ENCODE results near the gene SGTA. TPM values are rescaled to one million over a fixed set of nuclear protein-coding genes. Genes with fewer than 3 reads are reported as not detected.

The SGTA gene
- total and polyA plus RNA-seq, 9 of the 15 experiments (the other 6 are each of a cell fraction or from before 2014, with no cell fraction given) = 1.4 to 110 (median 49.9) TPM

GRCh38 chr19:2728783-2729387 lies 54.2 kb downstream of the SGTA start (continued):
- TF ChIP-seq, protein P1, sequence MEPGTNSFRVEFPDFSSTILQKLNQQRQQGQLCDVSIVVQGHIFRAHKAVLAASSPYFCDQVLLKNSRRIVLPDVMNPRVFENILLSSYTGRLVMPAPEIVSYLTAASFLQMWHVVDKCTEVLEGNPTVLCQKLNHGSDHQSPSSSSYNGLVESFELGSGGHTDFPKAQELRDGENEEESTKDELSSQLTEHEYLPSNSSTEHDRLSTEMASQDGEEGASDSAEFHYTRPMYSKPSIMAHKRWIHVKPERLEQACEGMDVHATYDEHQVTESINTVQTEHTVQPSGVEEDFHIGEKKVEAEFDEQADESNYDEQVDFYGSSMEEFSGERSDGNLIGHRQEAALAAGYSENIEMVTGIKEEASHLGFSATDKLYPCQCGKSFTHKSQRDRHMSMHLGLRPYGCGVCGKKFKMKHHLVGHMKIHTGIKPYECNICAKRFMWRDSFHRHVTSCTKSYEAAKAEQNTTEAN (CRISPR knock-in tag; IDR thresholded peaks at IDR 0.05) = no peak
- TF ChIP-seq, protein P2, sequence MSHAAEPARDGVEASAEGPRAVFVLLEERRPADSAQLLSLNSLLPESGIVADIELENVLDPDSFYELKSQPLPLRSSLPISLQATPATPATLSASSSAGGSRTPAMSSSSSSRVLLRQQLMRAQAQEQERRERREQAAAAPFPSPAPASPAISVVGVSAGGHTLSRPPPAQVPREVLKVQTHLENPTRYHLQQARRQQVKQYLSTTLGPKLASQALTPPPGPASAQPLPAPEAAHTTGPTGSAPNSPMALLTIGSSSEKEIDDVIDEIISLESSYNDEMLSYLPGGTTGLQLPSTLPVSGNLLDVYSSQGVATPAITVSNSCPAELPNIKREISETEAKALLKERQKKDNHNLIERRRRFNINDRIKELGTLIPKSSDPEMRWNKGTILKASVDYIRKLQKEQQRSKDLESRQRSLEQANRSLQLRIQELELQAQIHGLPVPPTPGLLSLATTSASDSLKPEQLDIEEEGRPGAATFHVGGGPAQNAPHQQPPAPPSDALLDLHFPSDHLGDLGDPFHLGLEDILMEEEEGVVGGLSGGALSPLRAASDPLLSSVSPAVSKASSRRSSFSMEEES (CRISPR knock-in tag; IDR thresholded peaks at IDR 0.05) = peak; percentile 95
- TF ChIP-seq USF2 (CRISPR knock-in tag; IDR thresholded peaks at IDR 0.05) = peak; percentile 56
- no peak for TF ChIP-seq SREBF2 (CRISPR knock-in tag; IDR thresholded peaks at IDR 0.05)
- TF ChIP-seq TAF15 (IDR thresholded peaks at IDR 0.05; ENCODE audit: low read depth, low read length) = no peak
- TF ChIP-seq ZC3H8 (IDR thresholded peaks at IDR 0.05) = no peak
- TF ChIP-seq ZNF282 (CRISPR knock-in tag; IDR thresholded peaks at IDR 0.05) = no peak
- TF ChIP-seq DMBX1 (CRISPR knock-in tag; IDR thresholded peaks at IDR 0.05; ENCODE audit: borderline replicate concordance) = no peak
- no peak for TF ChIP-seq POLR3A (IDR thresholded peaks at IDR 0.05; ENCODE audit: borderline replicate concordance, extremely low read depth, insufficient read depth, insufficient read length)
- peak; percentile 63 for TF ChIP-seq POLR2G (IDR thresholded peaks at IDR 0.05; ENCODE audit: low read depth, low read length)
- TF ChIP-seq USF1 (CRISPR knock-in tag; IDR thresholded peaks at IDR 0.05) = peak; percentile 79
- no peak for TF ChIP-seq EP300 (IDR thresholded peaks at IDR 0.05; ENCODE audit: low read length)
- 0 out of 2 replicates have a peak, but pooled peaks have one; percentile 10 for TF ChIP-seq BHLHE40 (IDR thresholded peaks at IDR 0.05; ENCODE audit: low read length)
- TF ChIP-seq TOE1 (IDR thresholded peaks at IDR 0.05; ENCODE audit: borderline replicate concordance) = peak; percentile 91
- no peak for TF ChIP-seq TOE1 (CRISPR knock-in tag; IDR thresholded peaks at IDR 0.05; ENCODE audit: borderline replicate concordance, low read depth)
- no peak for TF ChIP-seq PTRF (tag; IDR thresholded peaks at IDR 0.05)
- TF ChIP-seq, protein P3, sequence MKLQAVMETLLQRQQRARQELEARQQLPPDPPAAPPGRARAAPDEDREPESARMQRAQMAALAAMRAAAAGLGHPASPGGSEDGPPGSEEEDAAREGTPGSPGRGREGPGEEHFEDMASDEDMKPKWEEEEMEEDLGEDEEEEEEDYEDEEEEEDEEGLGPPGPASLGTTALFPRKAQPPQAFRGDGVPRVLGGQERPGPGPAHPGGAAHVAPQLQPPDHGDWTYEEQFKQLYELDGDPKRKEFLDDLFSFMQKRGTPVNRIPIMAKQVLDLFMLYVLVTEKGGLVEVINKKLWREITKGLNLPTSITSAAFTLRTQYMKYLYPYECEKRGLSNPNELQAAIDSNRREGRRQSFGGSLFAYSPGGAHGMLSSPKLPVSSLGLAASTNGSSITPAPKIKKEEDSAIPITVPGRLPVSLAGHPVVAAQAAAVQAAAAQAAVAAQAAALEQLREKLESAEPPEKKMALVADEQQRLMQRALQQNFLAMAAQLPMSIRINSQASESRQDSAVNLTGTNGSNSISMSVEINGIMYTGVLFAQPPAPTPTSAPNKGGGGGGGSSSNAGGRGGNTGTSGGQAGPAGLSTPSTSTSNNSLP (IDR thresholded peaks at IDR 0.05; ENCODE audit: borderline replicate concordance, low read depth, low read length) = no peak
- TF ChIP-seq ESRRB (CRISPR knock-in tag; IDR thresholded peaks at IDR 0.05; ENCODE audit: borderline replicate concordance) = no peak
- TF ChIP-seq, protein P4, sequence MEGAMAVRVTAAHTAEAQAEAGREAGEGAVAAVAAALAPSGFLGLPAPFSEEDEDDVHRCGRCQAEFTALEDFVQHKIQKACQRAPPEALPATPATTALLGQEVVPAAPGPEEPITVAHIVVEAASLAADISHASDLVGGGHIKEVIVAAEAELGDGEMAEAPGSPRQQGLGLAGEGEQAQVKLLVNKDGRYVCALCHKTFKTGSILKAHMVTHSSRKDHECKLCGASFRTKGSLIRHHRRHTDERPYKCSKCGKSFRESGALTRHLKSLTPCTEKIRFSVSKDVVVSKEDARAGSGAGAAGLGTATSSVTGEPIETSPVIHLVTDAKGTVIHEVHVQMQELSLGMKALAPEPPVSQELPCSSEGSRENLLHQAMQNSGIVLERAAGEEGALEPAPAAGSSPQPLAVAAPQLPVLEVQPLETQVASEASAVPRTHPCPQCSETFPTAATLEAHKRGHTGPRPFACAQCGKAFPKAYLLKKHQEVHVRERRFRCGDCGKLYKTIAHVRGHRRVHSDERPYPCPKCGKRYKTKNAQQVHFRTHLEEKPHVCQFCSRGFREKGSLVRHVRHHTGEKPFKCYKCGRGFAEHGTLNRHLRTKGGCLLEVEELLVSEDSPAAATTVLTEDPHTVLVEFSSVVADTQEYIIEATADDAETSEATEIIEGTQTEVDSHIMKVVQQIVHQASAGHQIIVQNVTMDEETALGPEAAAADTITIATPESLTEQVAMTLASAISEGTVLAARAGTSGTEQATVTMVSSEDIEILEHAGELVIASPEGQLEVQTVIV (CRISPR knock-in tag; IDR thresholded peaks at IDR 0.05; ENCODE audit: borderline replicate concordance) = no peak

Data from K562 (cell line).